Type B pancreatic cell (in vitro differentiated cells): ENCODE measurements around the gene RNF115. TPM values are rescaled to one million over a fixed set of nuclear protein-coding genes. Genes with fewer than 3 reads are reported as not detected.
"Not testable (repeated sequence)": the region's sequence is repeated elsewhere in the genome, so short reads cannot be mapped to it uniquely, and the experiment has no call there.

Experiments used
- DNase-seq: peaks from one replicate; pipeline ENCODE4 v3.0.0; 2021; ENCODE audit warnings: mixed read lengths; ENCODE audit not compliant: unreplicated experiment; ENCODE audit errors: extremely low spot score
- H3K27ac Mint-ChIP-seq: 2 replicates; pipeline ENCODE4 v1.8.0; 2021; ENCODE audit warnings: mild to moderate bottlenecking, mixed read lengths
- H3K27me3 Mint-ChIP-seq: 2 replicates; pipeline ENCODE4 v1.8.0; 2021; ENCODE audit warnings: mixed read lengths
- H3K36me3 Mint-ChIP-seq: 2 replicates; pipeline ENCODE4 v1.8.0; 2021; ENCODE audit warnings: mixed read lengths
- H3K4me1 Mint-ChIP-seq: one replicate; pipeline ENCODE4 v1.8.0; 2021; ENCODE audit warnings: mixed read lengths; ENCODE audit not compliant: unreplicated experiment
- H3K4me3 Mint-ChIP-seq: 2 replicates; pipeline ENCODE4 v1.8.0; 2021; ENCODE audit warnings: mild to moderate bottlenecking, mixed read lengths
- H3K9me3 Mint-ChIP-seq: 2 replicates; pipeline ENCODE4 v1.8.0; 2021; ENCODE audit warnings: mixed read lengths
- CTCF ChIP-seq: fragments of 200-600 bp; sonication (generic); conservative IDR thresholded peaks from 2 replicates; pipeline ENCODE4 v1.5.0; 2021; ENCODE audit warnings: antibody characterized with exemption, mild to moderate bottlenecking
- total RNA-seq: library from RNA; stranded (reverse); gene quantifications from 2 replicates; pipeline ENCODE4 v1.2.1, GENCODE V29; 2021; ENCODE audit warnings: low replicate concordance

RNF115 gene
- total RNA-seq, 1 donor from 2014 or later = 10.6 TPM

GRCh38 chr1:145804235-145805045, 19.5 kb downstream of the RNF115 start:
- DNase-seq = no peak
- Mint-ChIP-seq H3K9me3 (no peaks in the 10 kb centered on the region), H3K27ac (peak overlapping the region; percentile 68), H3K36me3 (peaks cover 4% of the 10 kb centered on the region), H3K27me3 (no peaks in the 10 kb centered on the region), H3K4me3 (no peak overlapping the region), H3K4me1 (peaks cover 18% of the 10 kb centered on the region)
- no peak for TF ChIP-seq CTCF

GRCh38 chr1:145799806-145800205, 24.1 kb downstream of the RNF115 start:
- Mint-ChIP-seq H3K27ac (no peak overlapping the region), H3K27me3 (no peaks in the 10 kb centered on the region), H3K4me3 (no peak overlapping the region)

DNA sequence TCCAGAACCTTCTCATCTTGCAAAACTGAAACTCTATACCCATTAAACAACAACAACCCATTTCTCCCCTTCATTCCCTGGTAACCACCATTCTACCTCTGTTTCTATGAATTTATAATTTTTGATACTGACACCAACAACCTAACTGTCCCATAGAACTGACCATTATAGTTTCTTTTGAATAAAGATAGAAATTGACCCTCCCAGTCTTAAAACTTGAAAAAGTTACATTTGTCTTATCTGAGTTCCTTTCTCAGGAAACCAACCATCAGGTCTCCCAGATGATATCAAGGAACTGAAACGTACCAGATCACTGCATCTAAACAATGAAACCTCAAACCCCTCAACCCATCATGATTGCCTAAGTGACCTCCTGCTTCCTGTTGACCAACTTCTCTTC, 27.1 kb downstream of the RNF115 start:
- H3K36me3 Mint-ChIP-seq = peaks cover 28% of the 10 kb centered on the region
- H3K4me1 Mint-ChIP-seq = no peaks in the 10 kb centered on the region
- H3K27me3 Mint-ChIP-seq = no peaks in the 10 kb centered on the region
- peaks cover 13% of the 10 kb centered on the region for H3K9me3 Mint-ChIP-seq
- no peak overlapping the region for H3K4me3 Mint-ChIP-seq
- DNase-seq = no peak
- H3K27ac Mint-ChIP-seq = no peak overlapping the region
- TF ChIP-seq CTCF = no peak

More at GRCh38 chr1:145799806-145800205, 24.1 kb downstream of the RNF115 start:
- H3K9me3 Mint-ChIP-seq = peaks cover 13% of the 10 kb centered on the region
- no peak for DNase-seq
- no peak for TF ChIP-seq CTCF
- peaks cover 10% of the 10 kb centered on the region for H3K4me1 Mint-ChIP-seq
- peaks cover 23% of the 10 kb centered on the region for H3K36me3 Mint-ChIP-seq

DNA sequence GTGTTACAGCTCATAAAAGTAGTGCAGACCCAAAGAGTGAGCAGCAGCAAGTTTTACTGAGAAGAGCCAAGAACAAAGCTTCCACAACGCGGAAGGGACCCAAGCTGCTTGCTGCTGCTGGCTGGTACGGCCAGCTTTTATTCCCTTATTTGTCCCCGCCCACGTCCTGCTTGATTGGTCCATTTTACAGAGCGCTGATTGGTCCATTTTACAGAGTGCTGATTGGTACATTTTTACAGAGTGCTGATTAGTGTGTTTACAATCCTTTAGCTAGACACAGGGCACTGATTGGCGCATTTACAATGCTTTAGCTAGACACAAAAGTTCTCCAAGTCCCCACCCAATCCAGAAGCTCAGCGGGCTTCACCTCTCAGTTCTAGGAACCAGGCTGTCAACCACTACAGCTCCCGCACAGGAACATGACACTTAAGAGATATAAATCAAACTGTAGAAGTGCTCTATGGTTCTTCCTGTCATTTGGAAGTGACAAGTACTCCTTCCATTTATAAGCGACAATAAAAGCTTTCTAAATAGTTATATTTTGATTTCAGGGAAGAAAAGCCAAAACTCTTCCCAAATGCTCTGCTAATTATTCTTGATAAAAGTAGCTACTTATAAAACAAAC, 28.5 kb downstream of the RNF115 start:
- Mint-ChIP-seq H3K4me1 (no peaks in the 10 kb centered on the region), H3K9me3 (peaks cover 13% of the 10 kb centered on the region), H3K4me3 (no peak overlapping the region), H3K27me3 (no peaks in the 10 kb centered on the region), H3K27ac (no peak overlapping the region), H3K36me3 (peaks cover 28% of the 10 kb centered on the region)
- DNase-seq = no peak
- no peak for TF ChIP-seq CTCF

DNA sequence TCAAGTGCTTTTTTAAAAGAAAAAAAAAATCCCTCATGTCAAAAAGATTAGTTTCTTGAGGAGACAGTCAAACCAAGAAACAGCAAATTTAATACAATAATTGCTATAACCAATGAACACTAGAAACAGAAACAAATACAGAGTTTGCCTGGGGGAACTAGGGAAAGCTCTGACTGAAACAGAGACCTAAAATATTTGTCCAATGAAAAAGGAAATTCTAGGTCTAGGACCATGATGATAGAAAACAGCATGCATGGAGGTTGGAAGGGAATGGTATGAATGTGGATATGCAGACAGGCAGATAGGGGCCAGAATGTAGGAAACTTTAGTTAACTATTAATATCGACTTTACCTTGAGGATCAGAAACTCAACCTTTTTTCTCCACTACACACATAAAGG, 31.4 kb downstream of the RNF115 start:
- H3K4me1 Mint-ChIP-seq = no peaks in the 10 kb centered on the region
- peaks cover 13% of the 10 kb centered on the region for H3K9me3 Mint-ChIP-seq
- H3K27me3 Mint-ChIP-seq = no peaks in the 10 kb centered on the region
- no peak overlapping the region for H3K4me3 Mint-ChIP-seq
- no peak overlapping the region for H3K27ac Mint-ChIP-seq
- H3K36me3 Mint-ChIP-seq = peaks cover 31% of the 10 kb centered on the region
- no peak for DNase-seq
- TF ChIP-seq CTCF = no peak

DNA sequence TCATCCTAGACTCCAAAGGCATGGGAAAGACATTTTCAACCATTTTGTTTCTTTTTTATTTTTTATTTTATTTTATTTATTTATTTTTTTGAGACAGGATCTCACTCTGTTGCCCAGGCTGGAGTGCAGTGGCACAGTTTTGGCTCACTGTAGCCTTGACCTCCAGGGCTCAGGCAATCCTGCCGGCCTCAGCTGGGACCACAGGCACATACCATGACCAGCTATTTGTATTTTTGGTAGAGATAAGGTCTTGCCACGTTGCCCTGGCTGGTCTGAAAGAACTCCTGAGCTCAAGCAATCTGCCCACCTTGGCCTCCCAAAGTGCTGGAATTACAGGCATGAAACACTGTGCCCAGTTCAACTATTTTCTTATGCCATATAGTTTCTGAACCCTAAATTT, 32.0 kb downstream of the RNF115 start:
- not testable (repeated sequence) for H3K27me3 Mint-ChIP-seq, DNase-seq, H3K9me3 Mint-ChIP-seq, H3K4me3 Mint-ChIP-seq, H3K27ac Mint-ChIP-seq, H3K4me1 Mint-ChIP-seq
- H3K36me3 Mint-ChIP-seq = peaks cover 27% of the 10 kb centered on the region
